GM18520 (cell line): Measurements from ENCODE around the gene TPP1.

Source experiments
- ATAC-seq: cut with Tn5 transposase; IDR thresholded peaks from one replicate; pipeline ENCODE4 v1.9.1; 2021; ENCODE audit not compliant: unreplicated experiment

The TPP1 gene

GRCh38 chr11:6566704-6567370 lies 52.4 kb downstream of the TPP1 start:
- ATAC-seq, result no peak

- no peak for ATAC-seq
Measured at GRCh38 chr11:6565988-6566703, 53.1 kb downstream of the TPP1 start.

DNA sequence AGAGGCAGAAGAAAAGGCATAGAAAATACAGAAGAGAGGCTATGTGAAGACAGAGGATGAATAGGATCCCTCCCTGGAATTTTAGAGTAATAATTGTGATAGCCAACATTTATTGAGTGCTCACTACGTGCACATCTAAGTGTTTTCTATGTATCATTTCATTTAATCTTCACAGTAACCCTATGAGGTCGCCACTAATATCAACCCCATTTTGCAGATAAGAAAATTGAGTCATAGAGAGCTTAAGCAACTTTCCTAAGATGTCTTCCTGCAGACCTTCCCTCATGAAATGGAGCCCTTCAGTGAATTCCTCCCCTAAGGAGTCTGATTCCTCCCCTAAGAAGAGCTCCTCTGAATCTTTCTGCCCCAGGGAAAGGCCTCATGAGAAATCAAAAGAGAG lies 53.9 kb downstream of the TPP1 start:
- no peak for ATAC-seq

DNA sequence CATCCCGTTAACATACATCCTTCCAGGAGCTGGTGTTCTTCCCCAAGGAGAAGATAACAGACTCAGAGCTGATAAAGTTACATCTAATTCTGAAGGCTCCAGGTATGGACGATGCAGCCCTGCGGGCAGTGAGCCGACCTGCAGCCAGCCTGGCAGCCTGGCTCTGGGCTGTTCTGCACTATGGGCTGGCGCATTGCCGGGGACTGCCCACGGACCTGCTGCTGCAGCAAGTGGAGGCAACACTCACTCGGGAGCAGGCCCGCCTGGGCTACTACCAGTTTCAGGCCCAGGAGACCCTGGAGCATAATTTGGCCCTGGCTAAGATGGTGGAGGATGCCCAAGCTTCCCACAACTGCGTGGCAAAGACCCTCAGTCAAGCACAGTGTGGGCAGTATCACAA lies 55.6 kb downstream of the TPP1 start:
- ATAC-seq, result no peak

DNA sequence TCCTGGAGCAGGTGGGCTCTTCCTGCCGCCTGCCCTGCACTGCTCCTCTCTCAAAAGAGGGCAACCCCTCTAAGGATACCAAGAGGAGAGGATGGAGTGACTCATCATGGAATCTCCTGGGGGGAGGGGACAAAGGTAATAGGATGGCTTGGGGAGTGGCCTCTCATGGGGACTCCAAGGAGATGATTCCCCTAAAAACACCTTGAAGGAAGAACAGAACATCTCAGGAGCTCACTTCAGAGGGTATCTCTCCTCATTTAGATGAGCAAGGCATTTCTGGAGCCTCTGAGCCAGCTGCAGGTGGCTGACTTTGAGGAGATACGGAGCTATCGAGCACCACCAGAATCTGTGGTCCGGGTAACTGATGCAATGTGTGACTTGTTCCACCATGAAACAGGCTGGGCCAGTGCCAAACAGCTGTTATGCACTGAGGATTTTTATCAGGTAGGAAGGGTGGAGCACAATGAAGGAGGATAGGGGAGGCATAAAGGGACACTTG lies 56.1 kb downstream of the TPP1 start:
- no peak for ATAC-seq
